ENCODE results near the gene SLC22A5.
A peak's percentile ranks its signal among the peaks of the same experiment; 100 is the strongest.
"Not testable (repeated sequence)": the region's sequence is repeated elsewhere in the genome, so short reads cannot be mapped to it uniquely, and the experiment has no call there.

The SLC22A5 gene

GRCh38 chr5:132414634-132415378 is 45.3 kb downstream of the SLC22A5 start:
- no peak for DNase-seq (ENCODE audit: low read depth)

DNA sequence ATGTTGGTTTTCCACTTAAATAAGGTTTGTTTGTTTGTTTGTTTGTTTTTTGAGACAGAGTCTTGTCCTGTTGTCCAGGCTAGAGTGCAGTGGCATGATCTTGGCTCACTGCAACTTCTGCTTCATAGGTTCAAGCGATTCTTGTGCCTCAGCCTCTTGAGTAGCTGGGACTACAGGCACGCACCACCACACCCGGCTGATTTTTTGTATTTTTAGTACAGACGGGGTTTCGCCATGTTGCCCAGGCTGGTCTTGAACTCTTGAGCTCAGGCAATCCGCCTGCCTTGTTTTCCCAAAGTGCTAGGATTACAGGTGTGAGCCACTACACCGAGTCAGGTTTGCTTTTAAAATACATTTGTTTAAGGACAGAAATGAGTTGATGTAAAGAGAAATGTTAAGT is 46.0 kb downstream of the SLC22A5 start:
- DNase-seq (ENCODE audit: low read depth), result not testable (repeated sequence)

- no peak for DNase-seq (ENCODE audit: low read depth)
Measured at GRCh38 chr5:132416306-132417009, 46.9 kb downstream of the SLC22A5 start.

- no peak for DNase-seq (ENCODE audit: low read depth)
Measured at GRCh38 chr5:132417010-132417439, 47.5 kb downstream of the SLC22A5 start.

- DNase-seq (ENCODE audit: low read depth), result no peak
Measured at GRCh38 chr5:132417461-132417860, 48.0 kb downstream of the SLC22A5 start.

DNA sequence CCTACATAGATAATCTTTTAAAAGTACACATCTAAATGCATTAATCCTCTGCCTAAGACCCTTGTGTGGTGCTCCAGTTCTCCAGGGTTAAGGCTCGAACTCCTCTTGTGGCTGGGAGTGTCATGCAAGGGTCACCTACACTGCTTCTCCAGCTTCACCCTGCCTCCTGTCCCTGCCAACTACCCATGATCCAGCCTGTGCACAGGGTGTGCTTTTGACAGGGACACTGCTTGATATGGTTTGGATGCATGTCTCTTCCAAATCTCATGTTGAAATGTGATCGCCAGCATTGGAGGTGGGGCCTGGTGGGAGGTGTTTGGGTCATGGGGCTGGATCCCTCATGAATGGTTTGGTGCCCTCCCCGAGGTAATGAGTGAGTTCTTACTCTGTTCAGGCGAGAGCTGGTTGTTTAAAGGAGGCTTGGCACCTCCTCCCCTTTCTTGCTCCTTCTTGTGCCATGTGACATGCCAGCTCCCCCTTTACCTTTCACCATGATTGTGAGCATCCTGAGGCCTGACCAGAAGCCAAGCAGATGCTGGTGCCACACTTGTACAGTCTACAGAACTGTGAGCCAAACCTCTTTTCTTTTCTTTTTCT is 48.5 kb downstream of the SLC22A5 start:
- DNase-seq (ENCODE audit: low read depth), result no peak

- DNase-seq (ENCODE audit: low read depth), result no peak
Measured at GRCh38 chr5:132418881-132419280, 49.4 kb downstream of the SLC22A5 start.

GRCh38 chr5:132419502-132420468 is 50.3 kb downstream of the SLC22A5 start:
- no peak for DNase-seq (ENCODE audit: low read depth)

DNA sequence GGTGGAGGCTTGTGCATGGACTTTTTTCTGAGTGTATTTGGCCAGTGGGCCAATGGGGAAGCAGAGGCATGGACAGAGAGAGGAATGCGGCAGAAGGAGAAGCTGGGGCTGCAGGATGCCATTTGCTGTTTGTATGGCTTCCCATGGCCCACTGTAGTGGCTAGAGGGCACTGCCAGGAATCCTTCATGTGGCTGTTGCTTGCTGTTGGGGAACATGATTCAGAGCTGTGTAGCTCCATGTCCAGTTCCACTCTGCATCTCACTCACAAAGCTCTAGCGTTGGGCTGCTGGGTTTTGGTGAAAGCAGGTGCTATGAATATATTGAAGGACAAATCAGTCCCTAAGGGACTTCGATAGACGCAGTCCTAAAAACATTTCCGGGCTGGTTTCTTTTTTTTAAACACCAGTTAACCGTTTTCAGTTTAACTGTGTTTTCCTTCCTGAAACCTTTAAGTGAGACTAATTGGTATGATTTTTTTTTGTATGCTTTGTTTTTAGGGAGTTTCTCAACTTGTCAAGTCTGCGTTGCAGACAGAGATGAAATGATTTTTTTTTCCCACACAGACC is 51.3 kb downstream of the SLC22A5 start:
- no peak for DNase-seq (ENCODE audit: low read depth)

DNA sequence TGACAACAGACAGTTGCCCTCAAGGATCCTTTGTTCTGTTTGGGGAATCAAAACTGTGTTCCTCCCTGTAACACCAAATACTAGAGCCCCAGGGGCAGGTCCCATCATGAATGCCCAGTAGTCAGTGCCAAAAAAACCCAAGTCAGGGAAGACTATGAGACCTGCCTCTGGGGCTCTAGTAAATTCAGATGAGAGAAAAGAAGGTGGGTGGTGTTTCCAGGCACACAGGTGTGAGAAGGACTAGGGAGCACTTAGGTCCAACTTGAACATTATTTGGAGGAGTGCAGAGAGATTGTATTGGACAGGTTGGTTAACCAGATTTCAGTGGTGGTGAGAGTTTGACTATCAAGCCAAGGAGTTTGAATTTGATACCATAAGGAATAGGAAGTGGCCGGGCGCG is 52.0 kb downstream of the SLC22A5 start:
- no peak for DNase-seq (ENCODE audit: low read depth)

DNA sequence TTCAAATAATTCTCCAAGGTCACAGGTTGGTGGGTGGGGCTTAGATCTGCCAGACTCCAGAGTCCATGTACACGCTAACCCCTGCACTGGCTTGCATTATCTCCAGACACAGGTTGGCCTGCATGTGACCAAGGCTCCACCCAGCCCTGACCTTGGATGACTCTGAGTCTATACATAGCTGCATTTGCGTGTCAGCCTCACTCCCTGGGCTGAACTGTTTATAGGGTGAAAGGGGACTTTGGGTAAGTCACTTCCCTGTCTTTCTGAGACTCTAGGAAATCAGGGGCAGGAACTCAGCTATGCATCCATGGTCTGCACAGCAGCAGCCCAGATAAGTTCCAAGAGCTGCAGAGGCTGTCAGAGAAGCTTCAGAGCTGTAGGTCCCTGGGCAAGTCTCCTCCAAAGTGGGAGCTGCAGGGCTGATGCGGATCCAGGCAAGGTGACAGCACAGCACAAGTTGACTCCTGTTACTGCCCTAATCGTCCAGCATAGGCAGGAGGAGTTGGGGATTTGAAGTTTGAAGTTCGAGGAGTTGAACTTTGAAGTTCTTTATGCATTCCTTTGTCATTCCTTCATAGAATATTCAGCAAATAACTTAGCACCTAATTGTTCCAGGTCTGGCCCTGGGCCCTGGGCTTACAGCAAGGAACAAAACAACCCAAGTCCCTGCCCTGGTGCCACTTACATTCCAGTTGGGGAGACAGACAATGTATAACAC is 53.4 kb downstream of the SLC22A5 start:
- DNase-seq (ENCODE audit: low read depth), result no peak

GRCh38 chr5:132423438-132423898 is 54.0 kb downstream of the SLC22A5 start:
- no peak for DNase-seq (ENCODE audit: low read depth)

DNA sequence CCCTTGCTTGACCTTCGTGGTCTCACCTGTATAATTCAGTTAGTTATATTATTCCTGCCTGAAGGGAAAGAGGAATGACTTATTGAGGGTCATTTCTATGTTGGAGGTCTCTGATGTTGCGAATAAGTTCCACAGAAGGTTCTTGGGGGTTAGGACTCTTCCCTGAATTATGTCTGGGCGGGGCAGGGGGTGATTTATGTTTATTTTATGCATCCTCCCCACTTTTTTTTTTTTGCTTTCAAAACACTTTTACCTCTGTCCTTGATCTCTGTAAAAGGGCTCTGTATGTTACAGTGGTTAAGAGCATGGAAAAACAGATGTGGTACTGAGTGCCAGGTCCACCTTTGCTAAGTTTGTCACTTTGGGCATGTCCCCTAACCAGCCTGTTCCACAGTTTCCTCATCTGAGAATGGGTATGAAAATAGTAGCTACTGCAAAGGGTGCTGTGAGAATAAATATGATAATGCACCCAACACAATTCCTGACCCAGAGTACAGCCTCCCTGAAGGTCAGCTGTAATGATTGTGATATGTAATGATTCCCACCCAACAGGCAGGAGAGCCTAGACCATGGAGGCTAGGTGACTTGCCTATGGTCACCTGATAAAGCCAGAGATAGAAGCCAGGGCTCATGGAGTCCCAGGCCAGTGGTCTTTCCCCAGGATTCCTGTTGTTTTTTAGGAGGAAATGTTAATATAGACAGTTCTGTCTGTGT is 54.8 kb downstream of the SLC22A5 start:
- DNase-seq (ENCODE audit: low read depth), result no peak

GRCh38 chr5:132425009-132425937 is 55.8 kb downstream of the SLC22A5 start:
- DNase-seq (ENCODE audit: low read depth), result no peak

DNA sequence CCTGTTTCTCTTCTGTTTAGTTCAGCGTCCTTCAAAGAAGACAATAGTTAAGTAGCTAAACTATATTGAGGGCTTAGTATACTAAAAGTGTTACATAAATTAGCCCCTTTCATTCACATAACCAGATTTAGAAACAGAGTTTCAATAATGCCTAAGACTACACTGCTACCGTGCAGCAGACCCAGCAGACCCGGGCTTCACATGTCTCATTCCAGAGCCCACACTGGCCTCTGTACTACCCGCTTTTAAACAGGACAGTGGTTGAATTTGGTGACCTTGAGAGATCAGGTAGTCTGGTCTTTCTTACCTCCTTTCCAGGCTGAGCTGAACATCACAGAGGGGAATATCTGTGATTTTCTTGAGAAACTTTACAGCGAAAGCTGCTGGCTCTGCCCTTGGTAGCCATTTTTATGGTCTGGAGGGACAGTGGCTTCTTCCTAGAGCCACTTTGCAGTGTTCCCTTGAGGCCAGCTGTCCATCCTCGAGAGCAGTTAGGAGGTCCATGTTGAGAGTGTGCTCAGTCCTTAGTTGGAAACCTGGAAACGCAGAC is 56.5 kb downstream of the SLC22A5 start:
- no peak for DNase-seq (ENCODE audit: low read depth)

- peak; percentile 73 for DNase-seq (ENCODE audit: low read depth)
Measured at GRCh38 chr5:132426525-132427138, 57.1 kb downstream of the SLC22A5 start.

GRCh38 chr5:132427281-132428146 is 58.0 kb downstream of the SLC22A5 start:
- no peak for DNase-seq (ENCODE audit: low read depth)

Data from HS-27A (cell line).